ENCODE measurements around the gene DYNC1I1. TPM values are rescaled to one million over a fixed set of nuclear protein-coding genes. Genes with fewer than 3 reads are reported as not detected.

The DYNC1I1 gene
- total RNA-seq, 1 experiment from 2014 or later = not detected

DNA sequence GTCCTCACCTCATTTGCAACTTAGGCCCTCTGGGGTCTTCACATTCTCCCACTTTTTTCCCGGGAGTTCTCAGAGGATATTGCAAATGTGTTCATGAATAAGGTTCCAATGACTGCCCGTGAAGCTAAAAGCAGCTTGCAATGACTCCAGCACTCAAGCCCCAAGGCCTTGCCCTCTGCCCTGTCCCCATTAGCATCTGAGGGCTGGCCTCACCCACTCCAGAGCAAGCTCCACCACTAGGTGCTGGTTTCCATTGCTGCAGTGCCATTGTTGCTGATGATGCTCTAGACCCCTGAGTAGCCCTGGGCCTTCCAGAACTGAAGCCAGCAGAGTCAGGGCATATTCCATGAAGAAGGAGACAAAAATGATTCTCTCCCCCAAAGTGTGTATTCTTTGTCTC lies 236.8 kb downstream of the DYNC1I1 start:
- no peaks in the 10 kb centered on the region for H3K9me3 ChIP-seq (ENCODE audit: insufficient read depth, low read depth)
- intact Hi-C loops (cut with micrococcal nuclease; ENCODE audit: unreplicated experiment) = no loop called here
- H3K27me3 ChIP-seq (ENCODE audit: insufficient read depth, low read depth) = no peaks in the 10 kb centered on the region
- POLR2A ChIA-PET (ENCODE audit: unreplicated experiment) = no interaction called here
- H3K4me3 ChIP-seq = no peak overlapping the region
- no peak for DNase-seq
- no peaks in the 10 kb centered on the region for H3K4me1 ChIP-seq (replicated peaks; ENCODE audit: insufficient read depth)
- H3K4me2 ChIP-seq = no peak overlapping the region
- no peaks in the 10 kb centered on the region for H3F3A ChIP-seq (ENCODE audit: insufficient read depth, low read depth)
- no peaks in the 10 kb centered on the region; the same call in 1 of the 2 replicates for H3K9me2 ChIP-seq (ENCODE audit: insufficient read depth)
- CTCF ChIA-PET = no interaction called here
- H3K27ac ChIP-seq = no peak overlapping the region
- no peaks in the 10 kb centered on the region; the same call in 1 of the 2 replicates for H4K20me1 ChIP-seq (ENCODE audit: insufficient read depth)
- no peaks in the 10 kb centered on the region for H3K36me3 ChIP-seq (ENCODE audit: low read depth)
- TF ChIP-seq EZH2 (IDR thresholded peaks at IDR 0.05; ENCODE audit: low read depth) = no peak
- TF ChIP-seq, protein P1, sequence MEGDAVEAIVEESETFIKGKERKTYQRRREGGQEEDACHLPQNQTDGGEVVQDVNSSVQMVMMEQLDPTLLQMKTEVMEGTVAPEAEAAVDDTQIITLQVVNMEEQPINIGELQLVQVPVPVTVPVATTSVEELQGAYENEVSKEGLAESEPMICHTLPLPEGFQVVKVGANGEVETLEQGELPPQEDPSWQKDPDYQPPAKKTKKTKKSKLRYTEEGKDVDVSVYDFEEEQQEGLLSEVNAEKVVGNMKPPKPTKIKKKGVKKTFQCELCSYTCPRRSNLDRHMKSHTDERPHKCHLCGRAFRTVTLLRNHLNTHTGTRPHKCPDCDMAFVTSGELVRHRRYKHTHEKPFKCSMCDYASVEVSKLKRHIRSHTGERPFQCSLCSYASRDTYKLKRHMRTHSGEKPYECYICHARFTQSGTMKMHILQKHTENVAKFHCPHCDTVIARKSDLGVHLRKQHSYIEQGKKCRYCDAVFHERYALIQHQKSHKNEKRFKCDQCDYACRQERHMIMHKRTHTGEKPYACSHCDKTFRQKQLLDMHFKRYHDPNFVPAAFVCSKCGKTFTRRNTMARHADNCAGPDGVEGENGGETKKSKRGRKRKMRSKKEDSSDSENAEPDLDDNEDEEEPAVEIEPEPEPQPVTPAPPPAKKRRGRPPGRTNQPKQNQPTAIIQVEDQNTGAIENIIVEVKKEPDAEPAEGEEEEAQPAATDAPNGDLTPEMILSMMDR (conservative IDR thresholded peaks at IDR 0.05) = no peak
- no peak overlapping the region for H2AFZ ChIP-seq
- no peaks in the 10 kb centered on the region for H3K79me2 ChIP-seq (ENCODE audit: low read depth)
- no TSS peak for BruUV-seq (replicated peaks)

DNA sequence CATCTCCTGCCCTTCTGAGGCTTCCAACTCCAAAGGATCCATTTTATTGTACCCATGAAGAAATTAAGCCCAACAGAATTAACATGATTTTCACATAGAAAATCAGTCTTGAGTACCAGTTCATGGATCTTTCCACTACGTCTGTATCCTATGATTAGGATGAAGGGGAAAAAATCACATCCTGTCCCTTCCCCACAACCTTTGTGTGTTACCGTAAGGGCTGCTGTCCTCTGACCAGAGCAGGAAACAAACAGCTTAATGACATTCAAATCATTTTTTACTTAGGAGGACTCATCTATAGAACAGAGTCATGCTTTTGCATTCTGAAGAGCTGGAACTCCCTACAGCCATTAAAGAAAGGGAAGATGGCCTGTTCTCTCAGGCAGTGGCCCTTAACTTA lies 241.5 kb downstream of the DYNC1I1 start:
- no peaks in the 10 kb centered on the region for H3K27me3 ChIP-seq (ENCODE audit: insufficient read depth, low read depth)
- H3K4me1 ChIP-seq (replicated peaks; ENCODE audit: insufficient read depth) = no peaks in the 10 kb centered on the region
- no peak overlapping the region for H3K27ac ChIP-seq
- H3K36me3 ChIP-seq (ENCODE audit: low read depth) = no peaks in the 10 kb centered on the region
- H4K20me1 ChIP-seq (ENCODE audit: insufficient read depth) = no peaks in the 10 kb centered on the region
- TF ChIP-seq, protein P1 (conservative IDR thresholded peaks at IDR 0.05) = no peak
- no peak for TF ChIP-seq EZH2 (IDR thresholded peaks at IDR 0.05; ENCODE audit: low read depth)
- no peak overlapping the region for H3K4me3 ChIP-seq
- H3F3A ChIP-seq (ENCODE audit: insufficient read depth, low read depth) = no peaks in the 10 kb centered on the region
- no TSS peak for BruUV-seq (replicated peaks)
- H3K9me2 ChIP-seq (ENCODE audit: insufficient read depth) = 0 out of 2 replicates have a peak, but pooled peaks cover 3% of the 10 kb centered on the region
- CTCF ChIA-PET = no interaction called here
- no peaks in the 10 kb centered on the region for H3K79me2 ChIP-seq (ENCODE audit: low read depth)
- no peak overlapping the region for H3K4me2 ChIP-seq
- no peak overlapping the region for H2AFZ ChIP-seq
- no peak for DNase-seq
- POLR2A ChIA-PET (ENCODE audit: unreplicated experiment) = no interaction called here
- H3K9me3 ChIP-seq (ENCODE audit: insufficient read depth, low read depth) = no peaks in the 10 kb centered on the region
- intact Hi-C loops (cut with micrococcal nuclease; ENCODE audit: unreplicated experiment) = no loop called here

DNA sequence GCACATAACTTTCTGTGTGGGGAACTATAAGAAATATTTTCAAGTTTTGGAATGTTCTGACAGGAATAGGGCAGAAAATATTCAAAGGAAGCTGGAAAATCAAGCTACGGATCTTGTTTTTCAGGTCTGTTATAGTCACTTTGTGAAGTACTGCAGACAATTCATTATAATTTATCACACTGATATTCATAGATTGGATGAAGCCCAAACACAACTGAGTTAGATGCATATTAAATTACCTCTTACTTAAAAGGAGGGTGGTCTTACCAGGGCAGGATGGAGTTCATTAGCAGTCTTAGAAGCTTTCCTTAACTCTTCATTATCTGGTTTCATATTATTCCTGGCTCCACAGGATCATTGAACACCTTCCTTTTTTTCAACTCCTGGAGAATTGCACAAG lies 242.3 kb downstream of the DYNC1I1 start:
- no peak overlapping the region for H3K4me2 ChIP-seq
- DNase-seq = no peak
- no peaks in the 10 kb centered on the region for H4K20me1 ChIP-seq (ENCODE audit: insufficient read depth)
- no peaks in the 10 kb centered on the region for H3F3A ChIP-seq (ENCODE audit: insufficient read depth, low read depth)
- no peaks in the 10 kb centered on the region for H3K4me1 ChIP-seq (replicated peaks; ENCODE audit: insufficient read depth)
- ChIA-PET POLR2A (ENCODE audit: unreplicated experiment) (no interaction called here), CTCF (no interaction called here)
- H3K27me3 ChIP-seq (ENCODE audit: insufficient read depth, low read depth) = no peaks in the 10 kb centered on the region
- H2AFZ ChIP-seq = no peak overlapping the region
- H3K9me3 ChIP-seq (ENCODE audit: insufficient read depth, low read depth) = no peaks in the 10 kb centered on the region
- no peaks in the 10 kb centered on the region for H3K36me3 ChIP-seq (ENCODE audit: low read depth)
- H3K79me2 ChIP-seq (ENCODE audit: low read depth) = no peaks in the 10 kb centered on the region
- no peak overlapping the region for H3K27ac ChIP-seq
- no peak overlapping the region for H3K4me3 ChIP-seq
- intact Hi-C loops (cut with micrococcal nuclease; ENCODE audit: unreplicated experiment) = no loop called here
- BruUV-seq (replicated peaks) = no TSS peak
- H3K9me2 ChIP-seq (ENCODE audit: insufficient read depth) = 0 out of 2 replicates have a peak, but pooled peaks cover 3% of the 10 kb centered on the region
- TF ChIP-seq, protein P1 (conservative IDR thresholded peaks at IDR 0.05) = no peak
- TF ChIP-seq EZH2 (IDR thresholded peaks at IDR 0.05; ENCODE audit: low read depth) = no peak
